Thoracic aorta (tissue), 2 donors: ENCODE measurements around the gene SSUH2. TPM values are rescaled to one million over a fixed set of nuclear protein-coding genes. Genes with fewer than 3 reads are reported as not detected.
A peak's percentile ranks its signal among the peaks of the same experiment; 100 is the strongest.

ENCODE experiments used
- ATAC-seq: fragments of 150-250 bp; one replicate; pipeline ENCODE4 v1.8.0; 2017; ENCODE audit warnings: low read depth; ENCODE audit not compliant: insufficient number of reproducible peaks, low FRiP score
- DNase-seq: peaks from one replicate; pipeline ENCODE4 v3.0.0-alpha.2; 2020; ENCODE audit warnings: low spot score
- H3K27ac ChIP-seq, 2 donors: fragments of 200-600 bp; sonication (generic); 1 replicate in 1 of 2; 2 replicates in 1 of 2; pipeline ENCODE4 v1.5.1; 2016; ENCODE audit warnings: mild to moderate bottlenecking in 2 of 2, moderate library complexity in 2 of 2
- H3K27me3 ChIP-seq: fragments of 200-600 bp; sonication (generic); replicated peaks from 2 replicates; pipeline ENCODE4 v1.6.0; 2016; ENCODE audit warnings: mild to moderate bottlenecking; ENCODE audit not compliant: insufficient read depth
- H3K36me3 ChIP-seq: fragments of 200-600 bp; sonication (generic); one replicate; pipeline ENCODE4 v1.5.1; 2016
- H3K4me1 ChIP-seq, 2 donors: fragments of 200-600 bp; sonication (generic); 1 replicate in 1 of 2; 2 replicates in 1 of 2; pipeline versions ENCODE4 v1.5.1 to v1.6.0; 2016; ENCODE audit warnings: low read depth in 2 of 2, mild to moderate bottlenecking in 1 of 2; ENCODE audit not compliant: control insufficient read depth in 1 of 2
- H3K4me3 ChIP-seq: fragments of 200-600 bp; sonication (generic); 2 replicates; pipeline ENCODE4 v1.5.1; 2016; ENCODE audit warnings: mild to moderate bottlenecking
- H3K9me3 ChIP-seq: fragments of 200-600 bp; sonication (generic); 2 replicates; pipeline ENCODE4 v1.5.1; 2016
- total RNA-seq, 2 donors: library from RNA; depleted of rRNA; stranded (reverse); fragments of >200 nt; gene quantifications; one replicate each; pipeline versions ENCODE4 v1.1.0 to v1.2.3, GENCODE V29; 2016
- TF ChIP-seq, protein P1 (sequence below): fragments of 200-600 bp; sonication (generic); IDR thresholded peaks from one replicate; pipeline ENCODE4 v1.5.1; 2019; ENCODE audit warnings: antibody characterized with exemption

The SSUH2 gene
- total RNA-seq, 2 donors from 2014 or later = 0.14 TPM; not detected in 1

DNA sequence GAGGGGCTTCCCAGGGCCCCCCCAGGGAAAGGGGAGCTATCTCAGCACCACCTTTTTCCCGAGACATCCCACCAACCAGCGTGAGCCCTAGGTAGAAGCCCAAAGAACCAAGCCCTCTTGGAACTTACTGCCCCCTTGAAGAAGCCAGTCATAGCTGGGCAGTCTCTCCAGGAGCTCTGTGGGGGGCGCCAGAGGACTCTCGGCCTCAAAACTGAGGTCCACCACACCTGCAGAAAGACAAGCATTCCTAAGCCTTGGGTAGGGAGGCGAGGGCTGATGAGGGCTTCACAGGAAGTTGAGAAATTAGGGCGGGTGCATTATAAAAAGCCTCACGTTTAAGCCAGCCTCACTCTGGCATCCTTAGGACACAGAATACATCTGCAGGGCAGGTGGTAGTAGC lies 9.0 kb downstream of the SSUH2 start:
- Histone ChIP-seq H3K4me1 (no peaks in the 10 kb centered on the region), H3K9me3 (no peaks in the 10 kb centered on the region), H3K36me3 (no peaks in the 10 kb centered on the region), H3K27ac (no peak overlapping the region), H3K4me3 (no peak overlapping the region), H3K27me3 (no peaks in the 10 kb centered on the region)
- TF ChIP-seq, protein P1, sequence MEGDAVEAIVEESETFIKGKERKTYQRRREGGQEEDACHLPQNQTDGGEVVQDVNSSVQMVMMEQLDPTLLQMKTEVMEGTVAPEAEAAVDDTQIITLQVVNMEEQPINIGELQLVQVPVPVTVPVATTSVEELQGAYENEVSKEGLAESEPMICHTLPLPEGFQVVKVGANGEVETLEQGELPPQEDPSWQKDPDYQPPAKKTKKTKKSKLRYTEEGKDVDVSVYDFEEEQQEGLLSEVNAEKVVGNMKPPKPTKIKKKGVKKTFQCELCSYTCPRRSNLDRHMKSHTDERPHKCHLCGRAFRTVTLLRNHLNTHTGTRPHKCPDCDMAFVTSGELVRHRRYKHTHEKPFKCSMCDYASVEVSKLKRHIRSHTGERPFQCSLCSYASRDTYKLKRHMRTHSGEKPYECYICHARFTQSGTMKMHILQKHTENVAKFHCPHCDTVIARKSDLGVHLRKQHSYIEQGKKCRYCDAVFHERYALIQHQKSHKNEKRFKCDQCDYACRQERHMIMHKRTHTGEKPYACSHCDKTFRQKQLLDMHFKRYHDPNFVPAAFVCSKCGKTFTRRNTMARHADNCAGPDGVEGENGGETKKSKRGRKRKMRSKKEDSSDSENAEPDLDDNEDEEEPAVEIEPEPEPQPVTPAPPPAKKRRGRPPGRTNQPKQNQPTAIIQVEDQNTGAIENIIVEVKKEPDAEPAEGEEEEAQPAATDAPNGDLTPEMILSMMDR = no peak
- ATAC-seq = no peak
- DNase-seq = no peak

DNA sequence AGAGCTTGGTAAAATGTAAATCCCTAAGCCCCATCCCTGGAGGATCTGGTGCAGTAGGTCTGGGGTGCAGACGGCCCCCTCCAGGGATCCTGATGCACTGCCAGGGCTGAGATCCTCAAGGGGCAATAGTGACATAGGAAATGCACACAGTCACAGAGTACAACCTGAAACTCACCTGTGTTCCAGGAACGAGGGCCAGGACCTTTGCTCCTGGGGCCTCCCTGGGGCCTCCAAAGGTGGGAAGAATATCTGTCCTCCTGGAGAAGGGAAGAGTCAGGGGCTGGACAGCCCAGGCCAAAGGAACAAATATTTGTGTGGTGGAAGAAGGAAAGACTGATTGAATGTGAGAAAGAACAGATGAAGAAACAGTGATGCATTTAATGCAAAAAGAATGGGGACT lies 9.5 kb downstream of the SSUH2 start:
- H3K27me3 ChIP-seq = no peaks in the 10 kb centered on the region
- H3K9me3 ChIP-seq = no peaks in the 10 kb centered on the region
- no peaks in the 10 kb centered on the region for H3K4me1 ChIP-seq
- TF ChIP-seq, protein P1 = no peak
- no peak overlapping the region for H3K4me3 ChIP-seq
- no peaks in the 10 kb centered on the region for H3K36me3 ChIP-seq
- no peak overlapping the region for H3K27ac ChIP-seq
- ATAC-seq = no peak
- no peak for DNase-seq

DNA sequence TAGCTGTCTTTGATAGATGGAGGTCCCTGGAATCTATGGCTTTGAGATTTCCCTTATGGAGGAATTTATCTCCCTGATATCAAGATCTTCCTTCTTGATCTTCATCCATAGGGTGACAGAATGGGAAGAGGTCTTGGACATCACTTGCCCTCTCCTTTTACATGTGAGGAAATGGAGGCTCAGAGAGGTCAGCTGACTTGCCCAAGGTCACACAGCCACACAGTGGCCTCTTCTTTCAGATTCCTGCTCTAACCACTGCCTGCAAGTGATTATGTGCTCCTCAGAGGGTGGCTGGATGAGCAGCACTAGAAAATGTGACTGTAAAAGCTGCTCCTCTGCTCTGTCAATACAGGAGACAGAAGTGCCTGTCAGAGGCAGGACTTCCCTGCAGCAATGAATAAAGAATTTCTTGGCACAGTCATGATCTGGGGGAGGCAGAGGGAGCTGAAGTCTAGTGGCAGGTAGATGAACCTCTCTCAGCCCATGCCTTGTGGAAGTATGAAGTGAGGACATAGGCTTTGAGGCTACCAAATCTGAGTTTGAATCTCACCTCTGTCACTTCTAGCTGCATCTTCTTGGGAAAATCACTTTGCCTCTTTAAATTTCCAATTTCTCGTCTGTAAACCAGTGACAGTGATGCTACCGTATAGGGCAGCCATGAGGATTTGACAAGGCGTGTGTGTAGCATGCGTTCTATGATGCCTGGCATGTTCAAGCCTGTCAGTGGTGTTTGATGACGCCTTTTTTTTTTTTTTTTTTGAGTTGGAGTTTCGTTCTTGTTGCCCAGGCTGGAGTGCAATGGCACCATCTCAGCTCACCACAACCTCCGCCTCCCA lies 12.0 kb downstream of the SSUH2 start:
- no peak overlapping the region for H3K27ac ChIP-seq
- no peak overlapping the region for H3K4me3 ChIP-seq
- H3K36me3 ChIP-seq = no peaks in the 10 kb centered on the region
- no peak for ATAC-seq
- H3K4me1 ChIP-seq = peaks cover 3 to 5% of the 10 kb centered on the region in 2 donors
- TF ChIP-seq, protein P1 = no peak
- H3K27me3 ChIP-seq = no peaks in the 10 kb centered on the region
- no peak for DNase-seq
- no peaks in the 10 kb centered on the region for H3K9me3 ChIP-seq

DNA sequence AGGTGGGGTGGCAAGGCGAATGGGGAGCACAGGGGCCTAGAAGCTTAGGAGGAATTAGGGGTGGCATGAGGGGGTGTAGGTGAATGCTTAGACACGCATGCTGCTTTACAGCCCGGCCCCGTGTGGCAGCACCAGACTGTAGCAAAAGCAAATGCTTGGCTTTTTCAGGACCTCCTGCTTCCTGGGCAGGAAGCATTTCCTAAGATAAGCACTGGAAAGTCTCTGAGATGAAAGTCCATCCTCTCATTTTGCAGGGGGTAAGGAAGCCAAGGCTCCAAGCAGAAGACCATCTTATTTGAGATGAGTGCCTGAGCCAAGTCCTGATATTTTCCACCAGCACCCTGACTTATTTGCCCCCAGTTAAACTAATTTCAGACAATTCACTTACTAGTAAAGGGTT lies 12.9 kb downstream of the SSUH2 start:
- Histone ChIP-seq H3K27me3 (no peaks in the 10 kb centered on the region), H3K36me3 (no peaks in the 10 kb centered on the region), H3K4me3 (no peak overlapping the region), H3K9me3 (no peaks in the 10 kb centered on the region), H3K27ac (no peak overlapping the region), H3K4me1 (peaks cover 3 to 5% of the 10 kb centered on the region in 2 donors)
- TF ChIP-seq, protein P1 = no peak
- ATAC-seq (no peak), DNase-seq (no peak)

DNA sequence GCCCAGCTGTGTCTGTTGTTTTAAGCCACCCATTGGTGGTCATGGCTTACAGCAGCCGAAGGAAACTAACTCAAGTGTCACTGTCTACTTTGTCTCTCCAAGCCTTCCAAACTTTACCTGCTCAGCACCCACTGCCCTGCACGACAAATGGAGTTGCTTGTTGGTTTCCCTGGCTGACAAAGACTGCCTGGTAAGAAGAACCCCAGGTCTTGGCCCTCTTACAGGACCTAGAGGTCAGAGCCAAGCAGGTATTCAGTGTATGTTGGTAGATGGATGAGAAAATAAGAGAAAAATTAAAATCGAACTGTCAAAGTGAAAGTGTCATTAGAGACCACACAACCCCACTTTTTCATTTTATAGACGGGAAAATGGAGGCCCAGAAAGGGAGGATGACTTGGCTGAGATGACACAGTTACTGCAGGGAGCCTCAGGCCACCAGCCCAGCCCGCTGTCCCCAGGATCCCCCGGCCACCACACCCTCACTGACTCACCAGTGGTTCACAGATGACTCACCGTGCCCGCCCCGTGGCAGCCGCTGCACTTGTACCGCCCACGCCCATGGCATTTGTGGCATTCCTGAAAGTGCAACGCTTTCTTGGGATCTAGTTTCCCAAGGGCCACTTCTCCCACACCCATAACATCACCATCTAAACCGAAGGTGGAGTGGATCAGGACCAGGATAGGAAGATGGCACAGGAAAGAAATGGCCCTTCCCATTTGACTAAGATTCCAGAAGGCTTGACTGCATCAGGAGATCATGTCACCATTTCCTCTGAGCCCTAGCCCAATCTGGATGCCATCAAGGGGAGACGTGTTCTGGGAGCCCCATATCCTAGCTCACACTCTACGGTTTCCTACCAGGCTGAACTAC lies 15.2 kb downstream of the SSUH2 start:
- no peaks in the 10 kb centered on the region for H3K27me3 ChIP-seq
- H3K9me3 ChIP-seq = no peaks in the 10 kb centered on the region
- H3K4me1 ChIP-seq = peaks cover 3 to 10% of the 10 kb centered on the region in 2 donors
- ATAC-seq (peak; percentile 45), DNase-seq (peak; percentile 44)
- no peak overlapping the region for H3K4me3 ChIP-seq
- TF ChIP-seq, protein P1 = no peak
- H3K36me3 ChIP-seq = no peaks in the 10 kb centered on the region
- peak overlapping the region in 1 of 2 donors; percentile 30 for H3K27ac ChIP-seq
